ENCODE results near the gene ZXDC.
A peak's percentile ranks its signal among the peaks of the same experiment; 100 is the strongest.

ZXDC gene

DNA sequence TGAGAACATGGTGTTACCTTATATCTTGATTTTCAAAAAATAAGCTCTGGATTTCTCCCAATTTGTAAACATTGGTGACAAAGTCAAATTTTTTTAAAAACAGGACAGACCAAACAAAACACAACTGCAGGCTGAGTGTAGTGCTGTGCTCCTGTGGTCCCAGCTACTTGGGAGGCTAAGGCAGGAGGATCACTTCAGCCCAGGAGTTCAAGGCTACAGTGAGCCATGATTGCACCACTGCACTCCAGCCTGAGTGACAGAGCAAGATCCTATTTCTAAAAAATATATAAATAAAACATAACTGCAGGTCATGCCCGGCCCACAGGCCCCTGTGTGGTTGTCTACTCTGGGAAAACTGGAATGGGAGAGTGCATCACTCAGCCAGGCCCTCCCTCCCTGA, 4.0 kb upstream of the ZXDC start:
- no peak for FAIRE-seq
- no peak for TF ChIP-seq TAF1 (IDR thresholded peaks at IDR 0.05; ENCODE audit: borderline replicate concordance, low read depth, low read length)
- TF ChIP-seq POLR2AphosphoS5 (IDR thresholded peaks at IDR 0.05; ENCODE audit: low read depth, low read length): no peak
- TF ChIP-seq POLR2A (IDR thresholded peaks at IDR 0.05; ENCODE audit: low read depth, low read length): no peak
- no peak for DNase-seq (ENCODE audit: insufficient read length)

DNA sequence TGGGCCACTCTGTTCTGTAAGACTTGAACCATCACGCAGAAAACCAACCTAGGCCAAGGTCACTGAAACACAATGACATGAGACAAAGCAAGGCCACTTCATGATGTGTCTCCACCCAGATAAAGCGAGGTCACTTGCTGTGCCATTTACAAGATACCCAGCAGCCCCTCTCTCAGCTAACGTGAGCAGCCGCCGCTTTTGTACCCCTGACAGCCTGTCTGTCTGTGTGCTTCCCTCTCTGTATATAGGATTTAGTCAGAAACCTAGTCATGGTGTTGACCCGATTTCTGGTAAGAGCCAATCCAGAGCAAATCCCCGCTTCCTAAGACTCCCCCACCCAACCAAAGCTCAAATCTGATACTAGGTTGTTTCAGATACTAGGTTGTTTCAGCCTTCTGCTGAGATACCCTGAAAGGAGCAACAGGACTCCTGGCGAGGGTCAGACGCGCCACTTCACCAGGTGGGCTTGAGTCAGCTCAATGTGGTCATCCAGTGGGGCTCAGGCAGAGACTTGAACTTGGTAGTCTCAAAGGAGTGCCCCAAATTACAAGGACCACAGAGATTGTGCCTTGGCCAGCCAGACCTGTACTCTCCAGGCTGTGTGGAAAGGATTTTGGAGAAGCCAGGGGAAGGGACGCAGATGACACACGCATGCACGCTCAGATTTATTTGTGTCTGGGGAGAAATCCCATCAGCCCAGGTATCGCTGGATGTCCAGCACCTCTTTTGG, 3.1 kb upstream of the ZXDC start:
- FAIRE-seq: no peak
- DNase-seq (ENCODE audit: insufficient read length): no peak
- no peak for TF ChIP-seq POLR2AphosphoS5 (IDR thresholded peaks at IDR 0.05; ENCODE audit: low read depth, low read length)
- no peak for TF ChIP-seq POLR2A (IDR thresholded peaks at IDR 0.05; ENCODE audit: low read depth, low read length)
- TF ChIP-seq TAF1 (IDR thresholded peaks at IDR 0.05; ENCODE audit: borderline replicate concordance, low read depth, low read length): no peak

DNA sequence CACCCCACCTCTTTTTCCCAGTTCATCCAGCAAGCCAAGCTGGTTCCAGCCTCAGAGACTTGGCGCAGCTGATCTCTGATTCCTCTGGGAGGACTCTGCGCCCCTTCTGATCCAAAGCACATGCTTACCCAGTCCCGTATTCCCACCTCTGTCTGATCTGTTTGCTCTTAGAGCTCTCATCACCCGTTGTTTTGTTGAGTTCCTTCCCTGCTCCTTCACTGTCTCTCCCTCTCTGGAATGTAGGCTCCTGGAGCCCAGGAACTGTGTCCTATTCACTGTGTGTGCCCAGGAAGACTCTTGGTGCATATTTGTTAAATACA, 1.3 kb upstream of the ZXDC start:
- FAIRE-seq (no peak), DNase-seq (ENCODE audit: insufficient read length) (no peak)
- TF ChIP-seq POLR2AphosphoS5 (IDR thresholded peaks at IDR 0.05; ENCODE audit: low read depth, low read length): no peak
- no peak for TF ChIP-seq POLR2A (IDR thresholded peaks at IDR 0.05; ENCODE audit: low read depth, low read length)
- TF ChIP-seq TAF1 (IDR thresholded peaks at IDR 0.05; ENCODE audit: borderline replicate concordance, low read depth, low read length): no peak

DNA sequence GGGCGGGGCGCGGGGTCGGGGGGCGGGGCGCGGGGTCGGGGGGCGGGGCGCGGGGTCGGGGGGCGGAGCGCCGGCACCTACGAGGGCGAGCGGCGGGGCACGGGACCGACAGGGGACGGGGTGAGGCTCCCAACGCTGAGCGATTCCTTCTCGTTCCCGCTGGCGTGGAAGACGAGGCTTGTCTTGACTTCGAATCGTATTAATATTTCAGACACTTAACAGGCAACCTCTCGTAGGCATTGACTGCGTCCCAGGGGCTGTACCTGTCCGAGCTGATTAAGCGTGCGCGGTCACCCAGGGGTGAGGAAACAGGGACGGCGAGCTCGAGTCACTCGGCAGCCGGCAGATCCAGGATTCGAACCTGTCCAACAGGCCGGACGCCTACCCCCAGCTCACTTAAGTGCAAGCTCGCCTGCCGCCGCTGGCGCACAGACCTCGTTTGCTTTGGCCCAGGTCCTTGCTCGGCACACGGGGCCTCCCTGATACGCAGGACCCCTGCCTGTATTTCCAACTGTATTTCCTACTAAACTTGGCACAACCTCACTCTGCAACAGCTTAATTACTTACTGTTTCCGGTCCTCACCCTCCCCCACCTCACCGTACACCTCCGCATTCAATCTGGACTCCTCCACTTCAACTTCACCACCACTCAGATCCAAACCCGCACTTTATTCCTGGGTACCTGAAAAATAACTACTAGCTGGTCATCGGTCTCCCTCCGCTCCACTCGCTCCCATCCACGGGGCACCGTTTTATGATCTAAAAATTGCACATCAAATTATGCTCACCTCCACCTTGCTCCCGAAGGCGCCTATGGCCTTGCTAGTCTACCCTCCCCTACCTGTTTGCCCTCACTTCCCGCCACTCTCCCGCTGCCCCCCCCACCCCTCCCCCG, 722 bp upstream of the ZXDC start:
- no peak for FAIRE-seq
- DNase-seq (ENCODE audit: insufficient read length): no peak
- TF ChIP-seq POLR2A (IDR thresholded peaks at IDR 0.05; ENCODE audit: low read depth, low read length) (no peak), TAF1 (IDR thresholded peaks at IDR 0.05; ENCODE audit: borderline replicate concordance, low read depth, low read length) (no peak), POLR2AphosphoS5 (IDR thresholded peaks at IDR 0.05; ENCODE audit: low read depth, low read length) (no peak)

DNA sequence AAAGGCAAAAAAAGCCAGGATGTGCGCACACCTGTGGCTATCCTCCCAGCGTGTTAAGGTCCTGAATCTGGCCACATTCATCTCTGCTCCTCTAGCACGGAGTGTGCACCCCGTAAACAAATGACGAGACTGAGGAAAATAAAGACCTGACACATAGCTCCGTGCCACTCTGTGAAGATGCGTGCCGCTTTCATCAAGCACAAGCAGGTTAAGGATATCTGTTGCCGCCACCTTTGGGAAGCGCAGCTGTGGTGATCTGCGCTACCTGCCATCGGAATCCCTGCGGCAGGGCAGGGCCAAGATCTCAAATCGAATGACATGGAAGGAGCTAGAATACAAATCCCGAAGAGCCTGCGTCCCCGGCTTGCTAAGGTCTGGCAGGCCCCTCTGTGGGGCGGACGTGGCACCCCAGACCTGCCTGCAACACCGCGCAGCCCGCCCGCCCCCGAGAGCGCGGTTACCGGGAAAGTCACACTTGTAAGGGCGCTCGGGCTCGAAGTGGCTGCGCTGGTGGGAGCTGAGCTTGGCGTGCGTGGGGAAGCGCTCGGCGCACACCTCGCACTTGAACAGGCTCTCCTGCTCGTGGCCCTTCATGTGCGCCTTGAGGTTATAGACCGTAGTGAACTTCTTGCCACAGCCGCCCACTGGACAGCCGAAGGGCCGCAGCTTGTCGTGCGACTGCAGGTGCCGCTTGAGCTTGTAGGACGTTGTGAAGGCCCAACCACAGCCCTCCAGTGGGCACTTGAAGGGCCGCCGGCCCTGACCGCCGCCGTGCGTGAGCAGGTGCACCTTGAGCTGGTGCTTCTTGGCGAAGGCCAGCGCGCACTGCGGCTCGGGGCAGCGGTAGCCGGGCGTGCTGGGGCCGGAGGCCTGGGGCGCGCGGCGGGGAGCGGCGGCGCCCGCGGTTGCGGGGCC, 936 bp downstream of the ZXDC start:
- FAIRE-seq (no peak), DNase-seq (ENCODE audit: insufficient read length) (peak; percentile 51)
- no peak for TF ChIP-seq POLR2A (IDR thresholded peaks at IDR 0.05; ENCODE audit: low read depth, low read length)
- TF ChIP-seq POLR2AphosphoS5 (IDR thresholded peaks at IDR 0.05; ENCODE audit: low read depth, low read length): no peak
- TF ChIP-seq TAF1 (IDR thresholded peaks at IDR 0.05; ENCODE audit: borderline replicate concordance, low read depth, low read length): no peak

DNA sequence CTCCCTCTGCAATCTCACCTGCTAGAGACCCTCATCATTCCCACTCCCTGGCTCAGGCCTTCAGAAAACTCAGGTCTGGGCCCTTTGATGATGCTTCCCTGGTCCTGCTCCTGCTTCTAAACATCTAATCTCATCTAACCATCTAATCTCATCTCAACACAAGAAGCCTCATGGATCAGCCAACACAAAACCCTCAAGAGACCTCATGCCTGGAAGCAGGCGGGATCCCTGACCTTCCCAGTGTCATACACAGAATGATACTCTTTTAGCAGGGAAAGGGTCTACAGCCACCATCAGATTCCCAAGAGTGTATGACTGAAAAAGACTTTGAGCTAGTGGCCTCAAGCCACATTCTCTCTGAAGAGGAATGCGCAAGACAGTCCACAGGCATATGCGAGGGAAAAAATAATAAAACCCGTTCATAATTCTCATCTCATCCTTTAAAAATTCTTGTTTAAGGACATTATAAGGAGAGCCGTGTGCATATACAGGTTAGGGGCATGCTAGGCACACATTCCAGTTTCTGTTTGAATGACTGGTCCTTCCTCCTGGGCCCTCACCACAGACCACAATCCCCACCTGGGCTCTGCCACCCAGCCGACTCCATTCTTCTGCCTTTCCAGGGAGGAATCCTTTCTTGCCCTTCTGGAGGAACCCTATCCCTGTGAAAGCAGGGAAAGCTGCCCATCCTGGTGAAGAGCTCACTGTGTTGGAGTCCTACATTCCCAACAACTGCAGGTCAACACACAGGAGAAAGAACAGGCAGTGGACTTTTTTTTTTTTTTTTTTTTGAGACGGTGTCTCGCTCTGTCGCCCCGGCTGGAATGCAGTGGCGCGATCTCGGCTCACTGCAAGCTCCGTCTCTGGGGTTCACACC, 2.2 kb downstream of the ZXDC start:
- DNase-seq (ENCODE audit: insufficient read length): no peak
- TF ChIP-seq POLR2AphosphoS5 (IDR thresholded peaks at IDR 0.05; ENCODE audit: low read depth, low read length): no peak
- TF ChIP-seq TAF1 (IDR thresholded peaks at IDR 0.05; ENCODE audit: borderline replicate concordance, low read depth, low read length): no peak
- TF ChIP-seq POLR2A (IDR thresholded peaks at IDR 0.05; ENCODE audit: low read depth, low read length): no peak
- no peak for FAIRE-seq

DNA sequence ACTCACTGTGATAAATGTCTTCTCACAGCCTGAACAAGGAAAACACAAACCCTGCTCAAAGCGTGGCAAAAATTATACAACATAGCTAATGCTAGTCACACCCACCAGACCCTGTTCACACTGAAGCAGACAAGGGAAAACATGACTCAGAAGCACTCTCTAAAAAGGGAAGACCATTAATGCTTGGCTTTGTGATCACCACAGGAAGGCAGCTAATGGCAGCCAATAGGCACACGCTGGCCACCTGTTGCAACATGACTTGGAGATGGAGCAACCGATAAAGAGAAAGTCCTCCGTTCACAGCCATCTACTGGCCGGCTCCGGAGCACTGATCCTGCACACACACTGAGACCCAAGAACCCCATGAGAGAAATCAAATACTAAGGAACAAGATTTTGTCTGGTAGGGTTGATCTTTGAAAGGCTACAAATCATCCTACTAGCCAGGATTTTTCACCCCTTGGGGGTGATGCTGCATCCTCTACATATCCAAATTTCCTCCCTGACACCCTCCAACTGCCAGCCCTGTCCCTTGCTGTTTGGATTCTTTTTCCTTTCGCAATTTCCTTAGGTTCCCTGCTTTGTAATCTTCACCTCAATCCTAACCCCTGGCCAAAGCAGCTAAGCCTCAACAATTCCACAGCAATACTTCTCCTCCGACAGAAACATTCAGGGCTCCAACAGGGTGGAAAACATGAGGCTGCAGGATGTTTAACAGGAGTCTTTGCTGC, 3.2 kb downstream of the ZXDC start:
- no peak for FAIRE-seq

DNA sequence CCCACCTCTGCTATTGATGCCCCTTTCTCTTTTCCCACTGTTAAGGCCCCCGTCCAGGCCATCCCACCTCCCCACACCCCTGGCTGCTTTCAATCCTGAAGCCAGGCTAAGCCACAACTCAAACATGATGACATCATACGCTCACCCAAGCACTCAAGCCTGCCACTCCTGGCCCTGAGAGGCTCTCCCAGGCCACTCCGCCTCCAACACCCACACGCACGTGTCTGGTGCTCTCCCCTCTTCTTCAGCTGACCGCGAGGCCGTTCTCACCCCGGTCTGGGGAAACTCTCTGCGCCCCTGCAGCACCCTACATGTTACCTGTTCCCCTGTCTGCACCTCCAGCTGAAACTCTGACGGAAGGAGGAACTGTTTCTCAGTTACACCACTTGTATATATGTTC, 6.2 kb downstream of the ZXDC start:
- TF ChIP-seq TAF1 (IDR thresholded peaks at IDR 0.05; ENCODE audit: borderline replicate concordance, low read depth, low read length): no peak
- no peak for TF ChIP-seq POLR2A (IDR thresholded peaks at IDR 0.05; ENCODE audit: low read depth, low read length)
- TF ChIP-seq POLR2AphosphoS5 (IDR thresholded peaks at IDR 0.05; ENCODE audit: low read depth, low read length): no peak
- FAIRE-seq (no peak), DNase-seq (ENCODE audit: insufficient read length) (no peak)

More for the DNA sequence above, 3.2 kb downstream of the ZXDC start:
- TF ChIP-seq POLR2A (IDR thresholded peaks at IDR 0.05; ENCODE audit: low read depth, low read length) (no peak), TAF1 (IDR thresholded peaks at IDR 0.05; ENCODE audit: borderline replicate concordance, low read depth, low read length) (no peak), POLR2AphosphoS5 (IDR thresholded peaks at IDR 0.05; ENCODE audit: low read depth, low read length) (no peak)
- DNase-seq (ENCODE audit: insufficient read length): no peak

DNA sequence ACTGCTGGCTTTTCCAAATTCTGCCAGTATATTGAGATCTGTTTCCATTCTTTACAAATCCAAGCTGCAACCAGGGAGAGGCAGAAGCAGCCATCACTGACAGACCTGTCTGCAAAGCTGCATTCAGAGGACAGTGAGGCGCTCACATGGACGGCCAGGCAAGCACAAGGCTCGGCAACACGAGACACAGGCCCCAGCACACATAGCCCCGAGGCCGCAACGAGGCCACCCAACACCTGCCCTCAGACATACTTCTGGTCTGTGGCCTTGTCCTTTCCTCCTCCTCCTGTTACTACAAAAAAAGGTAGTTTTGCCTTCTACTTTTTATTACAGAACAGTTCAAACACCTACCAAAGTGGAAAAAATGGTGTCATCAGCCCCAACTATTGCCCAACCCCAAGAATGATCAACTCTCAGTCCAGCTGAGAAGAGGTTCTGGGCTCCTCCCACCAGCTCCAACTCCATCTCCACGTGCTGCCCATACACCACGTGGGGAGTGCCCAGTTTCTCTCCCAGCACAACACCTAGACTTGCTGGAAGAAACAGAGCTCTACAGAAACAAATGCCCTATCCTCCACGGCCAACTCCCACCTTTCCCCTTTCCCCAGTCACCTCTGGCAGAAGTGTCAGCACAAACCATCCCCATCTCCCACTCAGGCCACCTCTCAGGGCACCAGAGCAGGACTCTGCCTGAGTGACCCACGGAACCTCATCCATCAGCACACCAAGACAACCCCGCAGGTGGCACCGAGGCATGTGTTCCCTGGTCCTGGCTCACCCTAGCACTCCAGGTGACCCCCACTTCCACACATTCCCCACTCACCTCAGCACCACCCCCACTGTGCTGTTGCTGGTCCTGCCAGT, 7.4 kb downstream of the ZXDC start:
- DNase-seq (ENCODE audit: insufficient read length): no peak
- TF ChIP-seq POLR2A (IDR thresholded peaks at IDR 0.05; ENCODE audit: low read depth, low read length) (no peak), POLR2AphosphoS5 (IDR thresholded peaks at IDR 0.05; ENCODE audit: low read depth, low read length) (no peak), TAF1 (IDR thresholded peaks at IDR 0.05; ENCODE audit: borderline replicate concordance, low read depth, low read length) (no peak)
- no peak for FAIRE-seq

All from GM12892 (cell line).